HG03439 (cell line): ENCODE measurements around the gene GPR153.

ENCODE experiments used
- ATAC-seq: cut with Tn5 transposase; IDR thresholded peaks from one replicate; pipeline ENCODE4 v1.9.1; 2021; ENCODE audit warnings: mild to moderate bottlenecking, moderate library complexity; ENCODE audit not compliant: unreplicated experiment

The GPR153 gene

DNA sequence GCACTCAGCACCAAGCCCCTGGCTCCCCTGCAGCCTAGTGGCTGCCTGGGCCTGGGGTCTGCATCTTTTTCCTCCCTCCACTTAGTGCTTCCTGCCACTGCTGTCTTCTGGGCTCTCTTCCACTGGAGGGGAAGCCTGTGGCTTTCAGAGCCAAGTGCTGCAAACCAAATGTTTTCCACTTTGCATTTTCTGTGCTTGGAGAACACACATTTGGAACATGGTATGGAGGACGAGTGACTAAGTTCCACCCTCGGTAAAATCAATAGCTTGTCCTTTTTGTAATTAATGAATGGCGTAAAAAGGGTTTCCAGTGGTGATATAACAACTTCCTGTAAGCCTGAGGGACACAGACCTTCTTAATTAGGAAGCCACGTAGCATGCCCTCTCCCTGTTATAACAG is 10.1 kb upstream of the GPR153 start:
- ATAC-seq = no peak

DNA sequence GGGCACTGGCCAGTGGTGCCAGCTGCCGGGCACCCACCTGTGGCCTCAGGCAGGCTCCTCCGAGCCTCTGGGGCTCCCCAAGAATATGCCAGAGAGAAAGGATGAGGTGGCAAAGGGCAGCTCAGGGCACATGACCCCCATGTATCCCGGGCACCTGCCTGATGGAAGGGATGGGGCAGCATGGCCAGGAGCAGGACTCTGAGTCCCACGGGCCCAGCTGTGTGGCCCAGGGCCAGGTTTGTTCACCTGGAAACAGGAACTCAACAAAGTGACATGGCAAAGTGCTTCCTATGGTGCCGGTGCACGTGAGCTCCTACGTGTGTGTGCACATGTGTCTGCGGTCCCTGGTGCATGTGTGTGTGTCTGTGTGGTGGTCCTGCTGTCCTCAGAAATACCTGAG is 9.5 kb upstream of the GPR153 start:
- no peak for ATAC-seq

GRCh38 chr1:6269720-6270400 is 9.0 kb upstream of the GPR153 start:
- no peak for ATAC-seq

DNA sequence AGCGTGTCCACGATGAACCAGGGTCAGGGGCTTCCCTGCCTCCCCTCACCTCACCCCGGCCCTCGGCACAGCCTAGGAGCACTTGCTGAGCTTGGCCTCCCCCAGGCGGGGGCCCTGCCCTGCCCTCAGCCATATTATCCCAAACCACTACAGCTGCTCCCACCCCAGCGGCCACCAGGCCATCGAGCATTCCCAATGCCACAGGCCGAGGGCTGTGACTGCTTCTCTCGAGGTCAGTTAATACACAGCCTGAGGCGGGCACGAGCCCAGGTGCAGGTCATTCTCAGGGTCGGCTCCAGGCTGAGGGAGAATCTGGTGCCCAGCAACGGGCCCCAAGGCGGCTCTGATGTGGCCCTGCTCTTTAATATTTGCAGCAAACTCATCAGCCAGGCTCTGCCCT is 8.4 kb upstream of the GPR153 start:
- no peak for ATAC-seq

DNA sequence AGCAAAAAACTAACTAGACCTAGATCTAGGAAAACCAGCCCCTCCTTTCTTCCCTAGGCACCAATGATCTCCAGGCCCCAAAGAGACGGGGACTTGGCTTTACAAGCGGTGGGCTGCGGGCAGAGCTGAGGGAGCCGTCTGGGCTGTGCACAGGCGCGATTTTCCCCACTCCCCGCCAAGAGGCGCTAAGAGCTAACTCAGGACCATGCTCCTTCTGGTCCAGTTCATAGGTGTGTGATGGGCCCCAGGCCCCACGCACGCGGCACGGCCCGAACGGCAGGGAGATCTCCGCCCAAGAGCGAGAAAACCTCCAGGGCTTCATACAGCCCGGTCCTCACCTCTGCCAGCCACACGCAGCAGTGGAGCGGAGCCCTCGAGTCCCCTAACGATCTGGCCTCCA is 7.5 kb upstream of the GPR153 start:
- ATAC-seq = no peak

- no peak for ATAC-seq
These were observed 6.9 kb upstream of the GPR153 start for GRCh38 chr1:6267686-6268322.

GRCh38 chr1:6266641-6267040 is 5.7 kb upstream of the GPR153 start:
- no peak for ATAC-seq

DNA sequence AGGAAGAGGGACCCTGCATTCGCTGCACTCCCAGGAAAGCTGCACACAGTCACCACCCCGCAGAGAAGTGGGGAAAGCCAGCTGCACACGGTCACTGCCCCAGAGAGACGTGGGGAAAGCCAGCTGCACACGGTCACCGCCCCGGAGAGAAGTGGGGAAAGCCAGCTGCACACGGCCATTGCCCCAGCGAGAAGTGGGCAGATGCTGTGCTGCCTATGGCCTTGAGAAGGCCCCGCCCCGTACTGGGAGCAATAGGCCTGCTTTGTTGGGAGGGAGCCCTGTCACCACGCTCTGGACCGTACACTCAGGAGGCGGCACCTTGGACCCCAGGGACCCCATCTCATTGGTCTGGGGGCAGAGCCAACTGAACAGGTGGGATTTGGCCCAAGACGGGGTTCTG is 4.3 kb upstream of the GPR153 start:
- ATAC-seq = no peak

- ATAC-seq = no peak
These were observed 2.8 kb upstream of the GPR153 start for GRCh38 chr1:6263716-6264115.

- ATAC-seq = no peak
These were observed 1.9 kb upstream of the GPR153 start for GRCh38 chr1:6262555-6263420.

- ATAC-seq = no peak
These were observed 707 bp upstream of the GPR153 start for GRCh38 chr1:6261615-6261995.

- no peak for ATAC-seq
These were observed 414 bp downstream of the GPR153 start for GRCh38 chr1:6260433-6260934.

- peak; percentile 51 for ATAC-seq
These were observed 1.2 kb downstream of the GPR153 start for GRCh38 chr1:6259491-6260362.

DNA sequence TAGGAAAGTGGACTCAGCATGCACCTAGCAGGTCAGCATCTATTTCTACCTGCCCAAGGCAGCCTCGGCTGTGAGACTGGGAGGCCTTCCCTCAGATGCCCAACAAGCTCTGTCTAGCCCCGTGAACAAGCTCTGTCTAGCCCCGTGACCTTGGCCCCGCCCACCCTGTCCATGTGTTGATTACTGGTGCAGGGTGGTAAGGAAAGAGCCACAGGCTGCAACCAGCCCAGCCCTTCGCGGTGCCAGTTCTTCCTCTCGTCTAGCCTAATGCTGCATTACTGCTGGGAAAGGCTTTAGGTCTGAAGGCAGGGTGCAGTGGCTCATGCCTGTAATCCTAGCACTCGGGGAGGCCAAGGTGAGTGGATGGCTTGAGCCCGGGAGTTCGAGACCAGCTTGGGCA is 2.2 kb downstream of the GPR153 start:
- ATAC-seq = no peak

- no peak for ATAC-seq
These were observed 3.3 kb downstream of the GPR153 start for GRCh38 chr1:6257541-6258069.

GRCh38 chr1:6256645-6257044 is 4.3 kb downstream of the GPR153 start:
- no peak for ATAC-seq

GRCh38 chr1:6254691-6255090 is 6.2 kb downstream of the GPR153 start:
- ATAC-seq = no peak

DNA sequence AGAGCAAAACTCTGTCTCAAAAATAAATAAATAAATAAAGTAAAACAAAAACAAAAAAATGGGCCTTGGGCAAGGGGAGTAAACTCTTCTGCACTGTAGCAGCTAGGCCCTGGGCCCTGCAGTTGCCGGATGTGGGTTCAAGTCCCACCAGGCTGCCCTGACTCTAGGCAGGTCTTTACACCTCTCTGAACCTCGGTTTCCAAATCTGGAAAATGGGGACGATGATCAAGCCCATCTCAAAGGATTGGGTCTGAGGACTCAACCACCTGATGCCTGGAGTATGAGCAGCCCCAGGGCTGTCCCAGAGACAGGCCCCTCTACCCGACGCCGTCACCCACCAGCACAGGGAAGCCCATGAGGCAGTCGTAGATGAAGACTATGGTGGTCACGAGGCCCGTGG is 7.5 kb downstream of the GPR153 start:
- ATAC-seq = no peak

GRCh38 chr1:6252374-6252710 is 8.6 kb downstream of the GPR153 start:
- no peak for ATAC-seq

DNA sequence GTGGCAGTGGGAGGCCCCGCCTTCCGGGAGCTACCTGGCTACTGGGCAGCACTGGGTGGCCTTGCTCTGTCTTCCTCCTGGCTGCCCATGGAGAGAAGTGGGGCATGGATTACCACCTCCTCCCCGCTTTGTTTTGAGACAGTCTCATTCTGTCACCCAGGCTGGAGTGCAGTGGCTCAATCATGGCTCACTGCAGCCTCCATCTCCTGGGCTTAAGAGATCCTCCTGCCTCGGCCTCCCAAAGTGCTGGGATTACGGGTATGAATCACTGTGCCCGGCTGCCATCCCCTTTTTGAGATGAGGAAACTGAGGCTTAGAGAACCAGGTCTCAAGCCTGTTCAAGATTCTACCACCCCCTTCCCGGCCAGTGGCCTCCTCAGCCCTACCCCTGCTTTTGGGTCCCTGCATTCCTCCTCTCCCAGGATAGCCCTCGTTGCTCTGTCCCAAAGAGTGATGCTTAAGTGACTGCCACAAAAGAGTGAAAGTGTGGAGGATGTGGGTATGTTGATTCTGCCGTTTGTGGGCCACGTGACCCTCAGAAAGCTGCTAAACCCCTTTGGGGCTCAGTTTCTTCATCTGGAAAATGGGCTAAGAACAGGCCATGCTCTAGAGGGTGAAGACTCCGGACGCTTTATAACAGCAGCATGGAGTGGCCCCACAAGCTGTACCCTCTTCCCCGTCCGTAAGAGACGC is 9.1 kb downstream of the GPR153 start:
- no peak for ATAC-seq
